Measurements from ENCODE around the gene TINCR. TPM values are rescaled to one million over a fixed set of nuclear protein-coding genes. Genes with fewer than 3 reads are reported as not detected.

The TINCR gene
- total and polyA plus RNA-seq, 2 of the 13 experiments (the other 11 are each of a cell fraction or from before 2014, with no cell fraction given), result 0.17 to 0.33 TPM

DNA sequence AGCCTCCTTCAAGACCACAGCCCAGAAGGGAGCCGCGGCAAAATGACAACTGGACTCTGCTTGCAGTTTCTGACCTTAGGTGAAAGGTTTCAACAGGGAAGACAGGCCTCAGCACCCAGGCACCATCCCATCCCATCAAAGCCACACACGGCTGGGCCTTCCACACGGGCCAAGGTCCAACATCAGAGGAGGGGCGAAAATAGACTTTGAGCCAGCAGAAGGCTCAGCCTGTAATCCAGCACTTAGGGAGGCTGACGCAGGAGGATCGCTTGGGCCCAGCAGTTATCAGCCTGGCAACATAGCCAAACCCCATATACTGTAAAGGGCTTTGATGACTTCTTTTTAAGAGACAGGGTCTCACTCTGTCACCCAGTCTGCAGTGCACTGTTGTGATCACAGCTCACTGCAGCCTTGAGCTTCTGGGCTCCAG, 26.8 kb upstream of the TINCR start (continued):
- TF ChIP-seq ZBTB7B (CRISPR knock-in tag; IDR thresholded peaks at IDR 0.05), result 0 out of 2 replicates have a peak, but pooled peaks have one; percentile 35
- peak; percentile 64; the same call in 1 of the 2 replicates for TF ChIP-seq ZGPAT (CRISPR knock-in tag; IDR thresholded peaks at IDR 0.05)
- TF ChIP-seq NFKBIZ (CRISPR knock-in tag; IDR thresholded peaks at IDR 0.05), result no peak
- TF ChIP-seq HNF1B (CRISPR knock-in tag; IDR thresholded peaks at IDR 0.05), result peak; percentile 89
- TF ChIP-seq, protein P1, sequence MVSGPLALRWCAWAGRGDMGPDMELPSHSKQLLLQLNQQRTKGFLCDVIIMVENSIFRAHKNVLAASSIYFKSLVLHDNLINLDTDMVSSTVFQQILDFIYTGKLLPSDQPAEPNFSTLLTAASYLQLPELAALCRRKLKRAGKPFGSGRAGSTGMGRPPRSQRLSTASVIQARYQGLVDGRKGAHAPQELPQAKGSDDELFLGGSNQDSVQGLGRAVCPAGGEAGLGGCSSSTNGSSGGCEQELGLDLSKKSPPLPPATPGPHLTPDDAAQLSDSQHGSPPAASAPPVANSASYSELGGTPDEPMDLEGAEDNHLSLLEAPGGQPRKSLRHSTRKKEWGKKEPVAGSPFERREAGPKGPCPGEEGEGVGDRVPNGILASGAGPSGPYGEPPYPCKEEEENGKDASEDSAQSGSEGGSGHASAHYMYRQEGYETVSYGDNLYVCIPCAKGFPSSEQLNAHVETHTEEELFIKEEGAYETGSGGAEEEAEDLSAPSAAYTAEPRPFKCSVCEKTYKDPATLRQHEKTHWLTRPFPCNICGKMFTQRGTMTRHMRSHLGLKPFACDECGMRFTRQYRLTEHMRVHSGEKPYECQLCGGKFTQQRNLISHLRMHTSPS (CRISPR knock-in tag; IDR thresholded peaks at IDR 0.05; ENCODE audit: low read depth), result no peak
- no peak; the same call in 1 of the 2 replicates for TF ChIP-seq RAD21 (CRISPR knock-in tag; IDR thresholded peaks at IDR 0.05)
- TF ChIP-seq ZMYM3 (CRISPR knock-in tag; IDR thresholded peaks at IDR 0.05), result peak; percentile 91
- no peak for TF ChIP-seq SRF (IDR thresholded peaks at IDR 0.05; ENCODE audit: low read depth, low read length)
- peak; percentile 62; the same call in 1 of the 2 replicates for TF ChIP-seq KDM2A (CRISPR knock-in tag; IDR thresholded peaks at IDR 0.05; ENCODE audit: borderline replicate concordance, low read depth)
- TF ChIP-seq, protein P2, sequence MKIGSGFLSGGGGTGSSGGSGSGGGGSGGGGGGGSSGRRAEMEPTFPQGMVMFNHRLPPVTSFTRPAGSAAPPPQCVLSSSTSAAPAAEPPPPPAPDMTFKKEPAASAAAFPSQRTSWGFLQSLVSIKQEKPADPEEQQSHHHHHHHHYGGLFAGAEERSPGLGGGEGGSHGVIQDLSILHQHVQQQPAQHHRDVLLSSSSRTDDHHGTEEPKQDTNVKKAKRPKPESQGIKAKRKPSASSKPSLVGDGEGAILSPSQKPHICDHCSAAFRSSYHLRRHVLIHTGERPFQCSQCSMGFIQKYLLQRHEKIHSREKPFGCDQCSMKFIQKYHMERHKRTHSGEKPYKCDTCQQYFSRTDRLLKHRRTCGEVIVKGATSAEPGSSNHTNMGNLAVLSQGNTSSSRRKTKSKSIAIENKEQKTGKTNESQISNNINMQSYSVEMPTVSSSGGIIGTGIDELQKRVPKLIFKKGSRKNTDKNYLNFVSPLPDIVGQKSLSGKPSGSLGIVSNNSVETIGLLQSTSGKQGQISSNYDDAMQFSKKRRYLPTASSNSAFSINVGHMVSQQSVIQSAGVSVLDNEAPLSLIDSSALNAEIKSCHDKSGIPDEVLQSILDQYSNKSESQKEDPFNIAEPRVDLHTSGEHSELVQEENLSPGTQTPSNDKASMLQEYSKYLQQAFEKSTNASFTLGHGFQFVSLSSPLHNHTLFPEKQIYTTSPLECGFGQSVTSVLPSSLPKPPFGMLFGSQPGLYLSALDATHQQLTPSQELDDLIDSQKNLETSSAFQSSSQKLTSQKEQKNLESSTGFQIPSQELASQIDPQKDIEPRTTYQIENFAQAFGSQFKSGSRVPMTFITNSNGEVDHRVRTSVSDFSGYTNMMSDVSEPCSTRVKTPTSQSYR (CRISPR knock-in tag; IDR thresholded peaks at IDR 0.05; ENCODE audit: borderline replicate concordance), result no peak; the same call in 1 of the 2 replicates
- peak; percentile 49; the same call in 1 of the 2 replicates for TF ChIP-seq HMG20A (CRISPR knock-in tag; IDR thresholded peaks at IDR 0.05; ENCODE audit: borderline replicate concordance)
- peak; percentile 65 for TF ChIP-seq NR2C2 (CRISPR knock-in tag; IDR thresholded peaks at IDR 0.05; ENCODE audit: borderline replicate concordance)
- TF ChIP-seq ZSCAN25 (CRISPR knock-in tag; IDR thresholded peaks at IDR 0.05), result peak; percentile 81
- no peak for TF ChIP-seq RAD51 (IDR thresholded peaks at IDR 0.05; ENCODE audit: borderline replicate concordance)
- peak; percentile 56; the same call in 1 of the 2 replicates for TF ChIP-seq RFXAP (CRISPR knock-in tag; IDR thresholded peaks at IDR 0.05; ENCODE audit: borderline replicate concordance)
- TF ChIP-seq XRCC5 (optimal IDR thresholded peaks at IDR 0.05; ENCODE audit: low read length), result peak; percentile 71
- TF ChIP-seq ZNF431 (CRISPR knock-in tag; IDR thresholded peaks at IDR 0.05; ENCODE audit: borderline replicate concordance, low read depth), result no peak
- TF ChIP-seq ZNF639 (CRISPR knock-in tag; conservative IDR thresholded peaks at IDR 0.05), result no peak
- TF ChIP-seq PAF1 (CRISPR knock-in tag; IDR thresholded peaks at IDR 0.05), result no peak

All from HepG2 (cell line).